NCI-H146 treated with DMSO at 0.1 percent for 48 hours (cell line): ENCODE data around the gene ELMO1.

Source experiments
- DNase-seq: peaks from one replicate; lab custom pipeline; 2025; ENCODE audit not compliant: unreplicated experiment; lab: John Stamatoyannopoulos, UW

The ELMO1 gene

DNA sequence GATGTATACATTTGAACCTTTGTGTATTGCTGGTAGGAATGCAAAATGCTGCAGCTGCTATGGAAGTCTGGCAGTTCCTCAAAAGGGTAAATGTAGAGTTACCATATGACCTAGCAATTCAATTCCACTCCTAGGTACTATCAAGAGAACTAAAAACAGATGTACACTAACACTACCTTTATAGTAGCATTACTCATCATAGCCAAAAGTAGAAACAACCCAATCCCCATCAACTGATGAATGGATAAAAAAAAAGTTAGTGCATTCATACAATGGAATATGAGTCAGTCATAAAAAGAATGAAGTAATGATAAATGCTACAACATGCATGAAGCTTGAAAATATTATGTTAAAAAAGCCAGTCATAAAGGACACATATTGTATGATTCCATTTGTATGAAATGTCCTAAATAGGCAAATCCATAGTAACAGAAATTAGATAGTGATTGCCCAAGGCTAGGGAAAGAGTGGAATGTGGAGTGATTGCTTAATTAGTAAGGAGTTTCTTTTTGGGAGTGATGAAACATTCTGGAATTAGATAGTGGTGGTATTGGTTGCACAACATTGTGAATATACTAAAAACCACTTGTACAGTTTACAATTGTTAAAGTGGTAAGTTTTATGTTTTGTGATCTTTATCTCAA, 628.0 kb downstream of the ELMO1 start:
- no peak for DNase-seq

DNA sequence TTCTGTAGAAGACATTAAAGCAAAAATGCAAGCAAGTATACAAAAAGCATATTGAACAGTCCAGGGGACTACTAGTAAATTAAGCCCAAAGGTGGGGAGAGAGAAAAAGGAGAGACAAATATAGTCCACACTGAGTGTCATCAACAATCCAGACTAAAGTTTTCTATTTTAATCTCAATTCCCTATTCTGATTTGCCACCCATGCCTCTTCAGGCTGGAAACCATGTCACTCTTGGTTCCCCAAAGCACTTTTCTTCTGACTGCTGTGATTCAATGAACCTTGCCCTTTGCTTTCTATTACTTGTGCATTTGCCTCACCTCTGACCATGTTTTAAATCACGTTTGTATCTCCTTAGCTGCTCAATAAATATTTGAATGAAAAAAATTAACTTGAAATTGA, 629.0 kb downstream of the ELMO1 start:
- no peak for DNase-seq

DNA sequence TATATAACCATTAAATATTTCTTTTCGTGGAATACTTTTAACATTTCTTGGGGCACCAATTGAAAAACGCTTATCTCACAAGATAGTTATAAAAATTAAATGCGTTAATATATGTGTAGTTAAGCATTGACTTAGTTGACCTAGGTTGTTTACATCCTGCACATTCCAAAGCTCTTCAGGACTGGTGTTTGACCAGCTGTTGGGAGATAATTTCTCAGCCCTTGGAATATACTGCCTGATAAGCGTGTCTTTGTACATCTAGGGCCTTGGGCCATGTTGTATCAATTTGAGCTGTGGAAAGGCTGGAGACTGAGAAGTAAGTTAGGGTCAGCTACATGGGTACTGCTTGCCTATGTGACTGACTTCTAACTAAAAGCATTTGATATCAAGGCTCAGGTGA, 634.4 kb downstream of the ELMO1 start:
- peak; percentile 78 for DNase-seq

DNA sequence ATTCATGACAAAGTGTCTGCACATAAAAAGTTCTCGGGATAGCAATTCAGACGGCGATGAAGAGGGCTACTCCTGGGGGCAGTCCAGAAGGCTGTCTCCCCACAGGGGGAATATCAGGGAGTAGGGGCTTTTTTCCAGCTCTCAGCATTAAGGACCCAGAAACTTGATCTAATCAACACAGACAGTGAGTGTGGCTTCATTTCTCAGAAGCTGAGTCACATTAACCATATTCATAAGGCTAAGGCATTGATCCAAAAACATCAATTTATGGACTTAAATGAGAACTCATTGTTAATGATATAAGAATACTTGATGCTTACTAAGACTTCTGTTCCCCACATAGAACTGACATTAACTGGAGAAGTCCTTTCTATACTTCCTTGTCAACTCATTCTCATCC, 636.9 kb downstream of the ELMO1 start:
- no peak for DNase-seq

DNA sequence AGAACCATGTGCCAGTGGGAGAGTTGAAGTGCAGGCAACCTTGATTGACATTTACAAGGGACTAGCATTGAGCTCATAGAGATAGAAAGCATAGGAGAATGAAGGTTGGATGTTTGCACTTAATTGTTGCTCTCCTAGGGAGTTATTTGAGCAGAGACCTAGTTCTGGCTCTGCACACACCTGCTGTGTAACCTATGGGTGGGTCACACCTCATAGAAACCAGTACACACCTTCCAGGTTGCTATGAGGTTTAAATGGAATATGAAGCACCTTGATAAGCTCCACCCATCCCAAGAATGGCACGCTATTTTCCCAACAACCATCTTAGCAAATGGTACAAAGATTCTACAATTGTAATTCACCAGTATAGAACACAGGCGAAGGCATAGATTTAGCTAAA, 638.2 kb downstream of the ELMO1 start:
- peak; percentile 91 for DNase-seq

DNA sequence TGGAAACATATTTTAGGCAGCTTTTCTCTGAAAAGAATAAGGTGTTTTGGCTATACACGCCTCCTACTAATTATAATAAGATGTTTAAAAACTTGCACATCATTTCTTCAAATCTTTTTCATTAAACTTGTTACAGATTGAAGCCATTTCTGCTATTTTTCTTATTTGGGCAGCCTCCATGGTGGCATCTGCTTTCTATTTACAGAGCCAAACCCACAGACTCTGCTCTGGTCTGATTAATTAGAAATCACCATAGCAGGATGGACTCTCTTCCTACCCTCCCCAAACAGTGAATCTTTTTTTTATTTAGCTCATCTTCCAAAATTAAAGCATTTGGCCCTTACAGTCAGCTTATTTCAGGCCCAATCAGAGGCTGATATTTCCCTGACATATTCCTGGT, 638.6 kb downstream of the ELMO1 start:
- DNase-seq = no peak

DNA sequence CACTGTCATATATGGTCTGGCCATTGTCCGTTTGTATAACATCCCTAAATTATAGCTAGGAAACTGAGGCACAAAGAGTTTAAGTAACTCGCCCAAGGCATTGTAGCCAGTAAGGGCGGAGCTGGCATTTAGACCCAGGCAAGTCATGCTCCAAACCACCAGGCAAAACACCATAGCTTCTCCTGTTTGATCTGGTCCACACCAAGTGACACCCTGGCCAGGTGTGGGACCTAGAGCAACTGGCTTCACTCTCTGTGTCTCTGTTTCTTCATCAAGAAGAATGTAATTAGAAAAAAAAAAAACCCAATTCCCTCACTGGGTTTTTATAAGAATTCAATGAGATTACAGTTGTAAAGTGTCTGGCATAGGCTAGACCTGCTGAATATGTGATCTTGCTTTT, 639.2 kb downstream of the ELMO1 start:
- no peak for DNase-seq

DNA sequence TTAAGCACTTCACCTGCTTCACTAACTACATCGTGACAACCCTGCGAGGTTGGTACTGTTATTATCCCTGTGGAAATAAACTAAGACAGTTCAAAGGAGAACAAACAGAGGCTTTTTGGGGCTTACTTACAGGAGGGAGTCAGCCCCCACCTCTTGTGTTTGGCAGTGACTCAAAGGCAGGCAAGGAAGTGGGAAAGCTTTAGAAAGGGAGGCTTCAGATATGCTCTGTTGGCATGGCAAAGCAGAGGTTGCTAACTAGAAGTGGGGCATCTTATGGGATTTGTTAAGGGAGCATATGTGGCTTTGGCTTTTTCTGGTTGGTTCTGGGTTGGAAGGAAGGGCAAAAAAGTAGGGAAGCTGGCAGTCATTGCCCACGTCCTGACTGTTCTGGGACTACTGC, 639.6 kb downstream of the ELMO1 start:
- no peak for DNase-seq

DNA sequence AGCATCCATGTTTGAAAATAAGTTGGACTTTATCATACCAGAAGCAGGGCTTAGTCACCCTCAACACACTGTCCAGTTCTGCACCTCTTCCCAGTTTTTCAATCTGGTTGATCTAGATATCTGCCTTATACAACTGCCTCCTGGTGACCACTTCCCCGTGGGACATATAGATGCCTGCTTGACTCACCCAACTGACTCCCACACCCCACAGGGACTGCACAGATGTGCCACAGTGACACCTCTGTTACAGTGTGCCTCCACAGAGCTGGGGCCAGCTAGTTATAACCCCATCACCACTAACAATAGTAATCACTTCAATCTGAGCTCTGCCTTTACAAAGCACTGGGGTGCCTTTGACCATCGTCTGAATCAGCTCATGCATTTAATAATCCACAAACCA, 641.8 kb downstream of the ELMO1 start:
- no peak for DNase-seq
